HTR-8/SVneo (cell line): ENCODE measurements around the gene SUPT5H.

Source experiments
- DNase-seq: peaks from one replicate; pipeline ENCODE4 v3.0.0; 2011; ENCODE audit warnings: low spot score, mixed read lengths; ENCODE audit not compliant: insufficient read length
- FAIRE-seq: peaks from 2 replicates; lab custom pipeline; 2011; peaks lifted over from hg19 to GRCh38; lab: Jason Lieb, UNC

Gene SUPT5H

GRCh38 chr19:39483141-39483540, 37.8 kb downstream of the SUPT5H start:
- FAIRE-seq (no peak), DNase-seq (no peak)

- FAIRE-seq (no peak), DNase-seq (no peak)
These were observed 44.4 kb downstream of the SUPT5H start for GRCh38 chr19:39489756-39490155.

GRCh38 chr19:39492225-39492624, 46.8 kb downstream of the SUPT5H start:
- FAIRE-seq: no peak

GRCh38 chr19:39492788-39493187, 47.4 kb downstream of the SUPT5H start:
- FAIRE-seq (no peak), DNase-seq (no peak)

More at GRCh38 chr19:39492225-39492624, 46.8 kb downstream of the SUPT5H start:
- DNase-seq: no peak

GRCh38 chr19:39494661-39495060, 49.3 kb downstream of the SUPT5H start:
- no peak for FAIRE-seq
- DNase-seq: no peak

- DNase-seq (no peak), FAIRE-seq (no peak)
These were observed 50.7 kb downstream of the SUPT5H start for GRCh38 chr19:39496063-39496462.

- DNase-seq (no peak), FAIRE-seq (no peak)
These were observed 52.3 kb downstream of the SUPT5H start for GRCh38 chr19:39497701-39497995.

- DNase-seq (peak; percentile 54), FAIRE-seq (peak; percentile 80)
These were observed 52.8 kb downstream of the SUPT5H start for GRCh38 chr19:39497996-39498797.

GRCh38 chr19:39498798-39499642, 53.6 kb downstream of the SUPT5H start, which contains the start of gene DLL3:
Gene DLL3 (plus strand): TSS chr19:39498947. CDS start chr19:39498975, 28 bp downstream.
- FAIRE-seq (no peak), DNase-seq (no peak)

GRCh38 chr19:39499932-39500331, 54.5 kb downstream of the SUPT5H start:
- no peak for FAIRE-seq
- DNase-seq: no peak

- DNase-seq (no peak), FAIRE-seq (no peak)
These were observed 55.2 kb downstream of the SUPT5H start for GRCh38 chr19:39500543-39500942.

GRCh38 chr19:39501340-39501739, 56.0 kb downstream of the SUPT5H start:
- DNase-seq (no peak), FAIRE-seq (no peak)

GRCh38 chr19:39502640-39503417, 57.4 kb downstream of the SUPT5H start:
- DNase-seq: no peak
- no peak for FAIRE-seq

GRCh38 chr19:39506598-39506943, 61.2 kb downstream of the SUPT5H start:
- no peak for DNase-seq

GRCh38 chr19:39506944-39507714, 61.7 kb downstream of the SUPT5H start:
- peak; percentile 96 for FAIRE-seq
- peak; percentile 89 for DNase-seq

More at GRCh38 chr19:39506598-39506943, 61.2 kb downstream of the SUPT5H start:
- no peak for FAIRE-seq

- FAIRE-seq (no peak), DNase-seq (no peak)
These were observed 62.5 kb downstream of the SUPT5H start for GRCh38 chr19:39507715-39508364.

- DNase-seq (no peak), FAIRE-seq (no peak)
These were observed 63.2 kb downstream of the SUPT5H start for GRCh38 chr19:39508629-39509028.

GRCh38 chr19:39509233-39509632, 63.9 kb downstream of the SUPT5H start:
- no peak for FAIRE-seq
- DNase-seq: no peak

- DNase-seq: no peak
- no peak for FAIRE-seq
These were observed 67.6 kb downstream of the SUPT5H start for GRCh38 chr19:39512988-39513387.
